Adipose tissue (tissue), 3 donors: ENCODE results near the gene FOXK1. TPM values are rescaled to one million over a fixed set of nuclear protein-coding genes. Genes with fewer than 3 reads are reported as not detected.
"Not testable (repeated sequence)": the region's sequence is repeated elsewhere in the genome, so short reads cannot be mapped to it uniquely, and the experiment has no call there.

Source experiments
- H3K27ac ChIP-seq: one replicate; pipeline ENCODE4 v1.5.1; 2013; ENCODE audit warnings: low read depth, low read length
- WGBS, 3 donors: extraction: QIAGEN DNeasy Blood & Tissue Kit; methylation state at CpG; one replicate each; pipeline ENCODE4 v1.1.7; 2013; 5-methylcytosine and 5-hydroxymethylcytosine counted together
- polyA plus RNA-seq, 3 donors: library from polyadenylated mRNA; stranded (reverse); fragments of 200-250 nt; gene quantifications; one replicate each; pipeline ENCODE4 v1.2.3, GENCODE V29; 2013
- donor health status: healthy with polysubstance abuse.
- donor health status: Bipolar disorder and iron deficiency.
- donor health status: healthy.

Gene FOXK1
- 1 to 10 TPM; 4.7 to 9.1 (median 7.8) TPM for polyA plus RNA-seq

- no peak within 1 kb of the TSS for H3K27ac ChIP-seq
- 0% methylated on average over 28 to 116 of the region's 116 CpGs for WGBS, 3 donors
Observed at GRCh38 chr7:4681886-4682620, at the start of gene FOXK1. Gene FOXK1 (plus strand): TSS chr7:4682295. CDS start chr7:4682309, 14 bp downstream.

GRCh38 chr7:4633012-4633411 is 49.1 kb upstream of the FOXK1 start:
- 90 to 92% (median 91%) methylated on average over 3 of the region's 3 CpGs for WGBS, 3 donors

GRCh38 chr7:4634166-4634565 is 47.9 kb upstream of the FOXK1 start:
- WGBS, 3 donors = 60 to 75% (median 69%) methylated on average over 4 of the region's 4 CpGs
- no peak overlapping the region for H3K27ac ChIP-seq

More at GRCh38 chr7:4633012-4633411, 49.1 kb upstream of the FOXK1 start:
- no peak overlapping the region for H3K27ac ChIP-seq

GRCh38 chr7:4638781-4639575 is 43.1 kb upstream of the FOXK1 start:
- WGBS, 3 donors = 68 to 83% (median 79%) methylated on average over 17 of the region's 17 CpGs
- no peak overlapping the region for H3K27ac ChIP-seq

GRCh38 chr7:4641091-4641666 is 40.9 kb upstream of the FOXK1 start:
- 29 to 47% (median 29%) methylated on average over 14 to 18 of the region's 18 CpGs for WGBS, 3 donors
- no peak overlapping the region for H3K27ac ChIP-seq

- WGBS, 3 donors = 0 to 1% (median 1%) methylated on average over 85 to 103 of the region's 103 CpGs
- H3K27ac ChIP-seq = no peak overlapping the region
Observed at GRCh38 chr7:4641667-4642467, 40.2 kb upstream of the FOXK1 start.

GRCh38 chr7:4642468-4643203 is 39.5 kb upstream of the FOXK1 start:
- no peak overlapping the region for H3K27ac ChIP-seq
- 59 to 68% (median 60%) methylated on average over 20 of the region's 20 CpGs for WGBS, 3 donors

GRCh38 chr7:4643204-4643471 is 39.0 kb upstream of the FOXK1 start:
- H3K27ac ChIP-seq = not testable (repeated sequence)

GRCh38 chr7:4645246-4645645 is 36.8 kb upstream of the FOXK1 start:
- WGBS, 3 donors = 61 to 72% (median 72%) methylated on average over 2 of the region's 2 CpGs
- H3K27ac ChIP-seq = no peak overlapping the region

More at GRCh38 chr7:4643204-4643471, 39.0 kb upstream of the FOXK1 start:
- WGBS, 3 donors = 92 to 99% (median 96%) methylated on average over 5 of the region's 5 CpGs

- WGBS, 3 donors = 89 to 98% (median 95%) methylated on average over 7 of the region's 7 CpGs
- H3K27ac ChIP-seq = no peak overlapping the region
Observed at GRCh38 chr7:4648111-4648510, 34.0 kb upstream of the FOXK1 start.

- 46 to 63% (median 46%) methylated on average over 18 of the region's 18 CpGs for WGBS, 3 donors
- no peak overlapping the region for H3K27ac ChIP-seq
Observed at GRCh38 chr7:4650433-4651047, 31.6 kb upstream of the FOXK1 start.

GRCh38 chr7:4653771-4654170 is 28.3 kb upstream of the FOXK1 start:
- no peak overlapping the region for H3K27ac ChIP-seq
- WGBS, 3 donors = 89 to 94% (median 90%) methylated on average over 5 of the region's 5 CpGs

- no peak overlapping the region for H3K27ac ChIP-seq
- 92 to 97% (median 95%) methylated on average over 2 of the region's 2 CpGs for WGBS, 3 donors
Observed at GRCh38 chr7:4655311-4655710, 26.8 kb upstream of the FOXK1 start.

GRCh38 chr7:4655896-4656295 is 26.2 kb upstream of the FOXK1 start:
- WGBS, 3 donors = 78 to 89% (median 87%) methylated on average over 4 of the region's 4 CpGs

GRCh38 chr7:4657640-4658417 is 24.3 kb upstream of the FOXK1 start:
- WGBS, 3 donors = 60 to 83% (median 82%) methylated on average over 4 of the region's 4 CpGs
- H3K27ac ChIP-seq = no peak overlapping the region

More at GRCh38 chr7:4655896-4656295, 26.2 kb upstream of the FOXK1 start:
- no peak overlapping the region for H3K27ac ChIP-seq

- 64 to 94% (median 87%) methylated on average over 2 of the region's 2 CpGs for WGBS, 3 donors
- no peak overlapping the region for H3K27ac ChIP-seq
Observed at GRCh38 chr7:4659551-4660286, 22.4 kb upstream of the FOXK1 start.
